ENCODE data around the gene TGFBR3.
A peak's percentile ranks its signal among the peaks of the same experiment; 100 is the strongest.

The TGFBR3 gene

DNA sequence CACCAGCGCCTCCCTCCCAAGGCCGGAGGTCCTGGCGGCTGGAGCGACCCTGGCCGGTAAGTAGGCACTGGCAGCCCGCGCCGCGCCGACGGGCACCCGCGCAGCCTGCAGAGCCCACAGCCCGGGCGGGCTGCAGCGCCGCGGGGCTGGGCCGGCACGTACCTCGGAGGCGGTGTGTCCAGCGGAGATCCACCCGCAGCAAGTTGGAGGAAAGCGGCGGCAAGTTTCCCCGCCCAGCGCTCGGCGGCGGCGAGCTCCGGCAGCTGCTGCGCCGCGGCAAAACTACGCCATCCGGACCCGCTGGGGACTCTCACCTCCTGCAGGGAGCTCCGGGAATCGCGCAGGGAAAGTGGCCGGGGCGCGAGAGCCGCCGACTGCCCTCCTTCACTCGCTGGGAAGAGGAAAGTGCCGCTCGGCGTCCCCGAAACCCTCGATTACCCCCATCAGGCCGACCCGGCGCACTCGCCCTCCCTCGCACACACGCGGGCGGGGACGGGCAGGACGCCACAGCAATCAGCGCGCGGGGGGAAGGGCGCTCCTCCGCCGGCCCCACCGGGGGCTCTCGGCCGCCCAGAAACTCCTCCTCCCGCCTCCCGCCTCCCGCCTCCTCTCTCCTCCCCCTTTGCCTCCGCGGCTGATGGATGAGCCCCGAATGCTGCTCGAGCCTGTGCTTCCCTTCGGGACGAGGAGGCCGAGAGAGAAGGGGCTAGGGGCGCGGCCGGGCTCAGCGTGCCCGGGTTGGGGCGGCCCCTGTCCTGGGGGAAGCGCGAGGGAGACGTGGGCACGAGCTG, at the start of gene TGFBR3:
TSS of gene TGFBR3 (minus strand) at position 436 of the 791 bp plus-strand sequence. CDS start 24,620 bp downstream, outside the sequence.
- peak; percentile 83 for DNase-seq

GRCh38 chr1:91929250-91929649, 43.3 kb upstream of the TGFBR3 start:
- DNase-seq, result no peak

GRCh38 chr1:91928026-91928425, 42.1 kb upstream of the TGFBR3 start:
- DNase-seq, result no peak

DNA sequence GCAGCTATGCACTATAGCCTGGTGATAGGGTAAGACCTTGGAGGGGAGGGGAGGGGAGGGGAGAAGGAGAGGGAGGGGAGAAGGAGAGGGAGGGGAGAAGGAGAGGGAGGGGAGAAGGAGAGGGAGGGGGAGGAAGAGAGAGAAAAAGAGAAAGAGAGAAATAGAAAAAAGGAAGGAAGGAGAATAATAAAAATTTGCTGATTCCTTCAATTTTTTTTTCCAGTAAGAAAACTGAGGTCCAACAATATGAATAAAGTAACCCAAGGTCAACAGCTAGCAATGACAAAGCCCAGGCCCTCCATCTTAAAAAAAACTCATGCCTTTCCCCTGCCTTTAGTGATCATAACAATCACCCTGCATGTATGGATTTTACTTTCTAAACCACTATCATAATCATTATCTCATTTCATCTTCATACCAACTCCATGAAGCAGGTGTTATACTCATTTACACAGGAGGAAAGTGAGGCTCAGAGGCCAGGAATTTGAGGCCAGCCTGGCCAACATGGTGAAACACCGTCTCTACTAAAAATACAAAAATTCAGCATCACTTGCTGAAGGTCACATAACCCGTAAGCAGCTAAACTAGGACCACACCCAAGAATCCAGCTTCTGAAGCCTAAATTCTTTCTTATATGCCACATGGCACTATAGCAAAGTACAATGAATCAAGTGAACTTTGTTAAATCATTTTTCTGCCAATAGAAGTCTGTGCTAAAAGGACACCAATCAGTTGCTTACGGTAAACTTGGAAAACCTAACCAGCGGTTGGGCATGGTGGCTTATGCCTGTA, 39.9 kb upstream of the TGFBR3 start:
- DNase-seq, result no peak

DNA sequence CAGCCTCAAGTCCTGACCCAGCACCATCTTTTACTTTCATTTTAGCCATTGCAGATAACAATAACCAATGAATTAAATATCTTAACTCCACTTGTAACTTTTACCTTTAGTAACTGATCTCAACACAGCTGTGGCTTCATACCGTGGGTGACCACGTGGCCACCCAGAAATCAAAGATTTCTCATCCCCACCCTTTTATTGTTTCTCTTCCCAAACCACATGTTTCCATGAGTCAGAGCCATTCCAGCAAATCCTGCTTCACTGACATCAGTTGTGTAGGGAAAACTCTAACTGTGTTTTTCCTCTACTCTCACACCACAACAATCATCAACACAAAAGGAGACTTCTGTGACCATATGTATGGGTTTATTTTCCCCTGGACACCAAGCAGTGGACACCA, 38.2 kb upstream of the TGFBR3 start:
- DNase-seq, result no peak

DNA sequence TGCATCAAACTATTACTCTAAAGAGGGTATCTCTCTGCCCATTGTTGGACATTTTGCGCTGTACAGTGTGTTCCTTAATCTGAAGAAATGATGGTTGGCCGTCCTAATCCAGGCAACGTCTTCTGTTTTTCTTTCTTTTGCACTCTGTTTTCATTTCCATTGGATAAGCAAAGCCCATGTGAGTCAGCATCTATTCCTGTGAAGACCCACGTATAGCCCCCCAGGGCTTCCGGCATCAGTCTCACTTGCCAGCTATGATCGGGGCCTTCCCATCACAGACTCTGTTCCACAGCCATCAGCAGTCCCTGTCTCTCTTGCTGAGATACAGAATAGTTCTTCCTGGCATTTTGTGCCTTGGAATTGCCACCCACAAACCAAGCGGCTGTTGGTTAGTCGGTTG, 34.0 kb upstream of the TGFBR3 start:
- DNase-seq, result no peak

DNA sequence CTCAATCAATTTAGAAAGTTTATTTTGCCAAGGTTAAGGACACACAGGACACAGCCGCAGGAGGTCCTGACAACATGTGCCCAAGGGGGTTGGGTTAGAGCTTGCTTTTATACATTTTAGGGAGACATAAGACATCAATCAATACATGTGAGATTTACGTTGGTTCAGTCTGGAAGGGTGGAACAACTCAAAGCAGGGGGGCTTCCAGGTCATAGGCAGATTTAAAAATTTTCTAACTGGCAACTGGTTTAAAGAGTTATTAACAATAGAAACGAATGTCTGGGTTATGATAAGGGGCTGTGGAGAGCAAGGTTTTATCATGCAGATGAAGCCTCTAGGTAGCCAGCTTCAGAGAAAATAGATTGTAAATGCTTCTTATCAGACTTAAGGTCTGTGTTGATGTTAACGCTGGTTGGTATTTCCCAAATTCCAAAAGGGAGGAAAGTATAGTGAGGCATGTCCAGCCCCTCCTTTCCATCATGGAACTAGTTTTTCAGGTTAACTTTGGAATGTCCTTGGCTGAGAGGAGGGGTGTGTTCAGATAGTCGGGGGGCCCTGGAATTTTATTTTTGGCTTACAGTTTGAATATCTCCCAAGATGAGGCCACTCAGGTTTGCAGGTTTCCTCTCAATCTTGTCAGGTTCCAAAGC, 31.0 kb upstream of the TGFBR3 start:
- DNase-seq, result no peak

DNA sequence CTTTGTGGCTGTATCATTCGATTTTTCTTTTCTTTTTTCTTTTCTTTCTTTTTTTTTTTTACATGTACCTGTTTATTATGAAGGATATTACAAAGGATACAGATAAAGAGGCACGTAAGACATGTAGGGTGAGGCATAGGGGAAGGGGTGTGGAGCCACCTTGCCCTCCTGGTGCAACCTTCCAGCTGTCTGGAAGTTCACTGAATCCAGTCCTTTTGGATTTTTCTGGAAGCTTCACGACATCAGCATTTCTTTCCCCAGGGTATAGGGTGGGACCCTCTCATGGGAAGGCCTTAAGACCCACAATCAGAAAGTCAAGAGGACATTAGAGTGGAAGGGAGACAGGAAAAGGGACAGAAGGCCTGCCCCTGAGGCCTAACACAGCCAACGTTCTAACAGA, 30.1 kb upstream of the TGFBR3 start:
- DNase-seq, result no peak

DNA sequence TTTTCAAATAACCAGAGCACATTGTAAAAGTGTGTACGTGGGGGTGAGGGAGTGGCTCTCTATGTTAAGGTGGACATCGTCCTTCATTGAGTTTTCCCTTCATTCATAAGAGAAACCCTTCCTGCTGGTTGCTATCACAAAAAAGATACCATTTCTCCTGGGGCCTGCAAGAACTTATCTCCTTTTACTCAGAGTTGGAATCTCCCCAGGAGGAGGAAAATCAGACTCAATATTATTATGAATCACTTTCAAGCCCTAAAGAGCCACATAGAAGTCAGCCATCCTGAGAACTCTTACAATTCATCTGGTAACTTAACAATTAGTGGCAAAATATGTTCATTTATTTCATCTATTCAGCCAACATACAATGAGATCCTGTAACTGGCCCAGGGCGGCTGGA, 27.1 kb upstream of the TGFBR3 start:
- DNase-seq, result no peak

DNA sequence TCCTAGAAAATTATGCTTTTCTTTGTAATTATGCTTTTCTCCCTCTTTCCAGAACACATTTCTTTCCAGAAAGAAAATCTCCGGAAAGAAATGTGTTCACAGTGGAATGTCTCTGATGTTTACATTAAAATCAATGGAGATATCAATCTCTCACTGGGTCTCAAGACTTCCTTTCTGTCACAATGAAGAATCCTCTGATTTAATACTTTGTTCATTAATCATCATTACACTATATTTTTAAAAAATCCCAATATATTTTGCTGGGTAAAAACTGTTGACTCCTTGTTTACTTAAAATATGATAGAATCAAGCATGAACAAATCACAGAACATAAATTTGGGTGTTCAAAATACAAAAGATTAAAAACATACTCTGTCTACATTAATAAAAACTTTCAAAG, 26.3 kb upstream of the TGFBR3 start:
- no peak for DNase-seq

- DNase-seq, result no peak
Observed at GRCh38 chr1:91901231-91901630, 15.3 kb upstream of the TGFBR3 start.

DNA sequence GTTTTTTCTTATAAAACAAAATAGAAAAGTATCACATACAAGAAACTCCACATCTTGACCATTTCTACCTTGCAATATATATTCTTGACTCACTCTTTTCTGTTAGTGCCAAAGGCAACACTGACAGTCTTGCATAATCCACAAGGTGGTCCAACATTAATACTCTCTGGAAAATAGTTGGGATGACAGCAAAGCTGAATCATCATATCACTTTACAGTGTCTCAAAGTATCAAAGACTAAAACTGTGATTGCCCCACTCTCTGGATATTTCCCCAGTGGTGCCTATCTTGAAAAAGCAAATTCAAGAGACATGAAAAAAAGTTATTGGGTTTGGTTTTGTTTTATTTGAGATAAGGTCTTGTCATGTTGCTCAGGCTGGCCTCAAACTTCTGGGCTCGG, 14.6 kb upstream of the TGFBR3 start:
- DNase-seq, result no peak

DNA sequence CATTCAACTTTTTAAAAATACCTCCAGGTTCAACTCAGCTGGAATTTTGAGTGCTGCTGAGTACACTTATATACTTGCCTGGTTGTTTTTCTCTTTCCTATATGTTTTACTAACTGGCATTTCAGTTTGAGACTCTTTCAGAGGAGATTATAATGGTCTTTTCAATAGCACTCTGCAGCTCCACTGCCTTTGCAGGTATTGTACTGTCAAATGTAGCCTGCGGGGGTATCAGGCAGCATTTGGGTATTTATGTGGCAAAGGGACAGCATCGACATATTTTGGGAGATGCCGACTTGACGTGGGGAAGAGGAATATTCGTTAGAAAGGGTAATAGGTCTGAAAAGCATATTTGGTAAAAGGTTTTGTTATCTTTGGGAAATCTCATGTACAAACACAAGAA, 11.1 kb upstream of the TGFBR3 start:
- DNase-seq, result no peak

DNA sequence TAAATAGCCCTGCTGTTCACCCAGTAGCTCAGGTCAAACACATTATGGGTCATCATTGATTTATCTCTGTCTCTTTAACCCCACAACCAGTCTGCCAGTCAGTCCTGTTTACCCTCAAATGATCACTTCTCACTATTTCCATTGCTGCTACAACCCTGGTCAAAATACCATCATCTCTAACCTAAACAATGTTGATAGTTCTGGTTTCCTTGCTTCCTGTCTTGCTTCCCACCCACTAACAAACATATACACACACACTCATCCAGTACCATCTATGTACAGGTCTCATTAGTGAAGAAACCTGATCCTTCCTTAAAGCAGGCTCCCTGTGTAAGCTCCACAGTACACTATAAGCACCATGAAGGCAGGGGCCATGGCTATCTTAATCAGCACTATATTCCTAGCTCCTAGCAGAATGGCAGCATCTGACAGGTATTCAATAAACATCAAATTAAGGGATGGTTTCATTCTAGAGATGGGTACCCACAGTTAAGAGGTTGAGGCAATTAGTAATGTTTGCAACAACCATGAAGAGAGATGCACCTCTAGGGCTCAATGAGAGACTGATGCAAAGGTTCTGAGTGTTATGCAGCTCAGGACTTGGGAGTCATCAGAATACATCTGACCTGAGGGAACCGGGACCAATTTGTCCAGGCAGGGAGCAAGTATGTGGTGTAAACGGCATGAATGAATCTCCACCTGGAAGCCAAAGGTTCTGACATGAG, 10.0 kb upstream of the TGFBR3 start:
- DNase-seq, result no peak

DNA sequence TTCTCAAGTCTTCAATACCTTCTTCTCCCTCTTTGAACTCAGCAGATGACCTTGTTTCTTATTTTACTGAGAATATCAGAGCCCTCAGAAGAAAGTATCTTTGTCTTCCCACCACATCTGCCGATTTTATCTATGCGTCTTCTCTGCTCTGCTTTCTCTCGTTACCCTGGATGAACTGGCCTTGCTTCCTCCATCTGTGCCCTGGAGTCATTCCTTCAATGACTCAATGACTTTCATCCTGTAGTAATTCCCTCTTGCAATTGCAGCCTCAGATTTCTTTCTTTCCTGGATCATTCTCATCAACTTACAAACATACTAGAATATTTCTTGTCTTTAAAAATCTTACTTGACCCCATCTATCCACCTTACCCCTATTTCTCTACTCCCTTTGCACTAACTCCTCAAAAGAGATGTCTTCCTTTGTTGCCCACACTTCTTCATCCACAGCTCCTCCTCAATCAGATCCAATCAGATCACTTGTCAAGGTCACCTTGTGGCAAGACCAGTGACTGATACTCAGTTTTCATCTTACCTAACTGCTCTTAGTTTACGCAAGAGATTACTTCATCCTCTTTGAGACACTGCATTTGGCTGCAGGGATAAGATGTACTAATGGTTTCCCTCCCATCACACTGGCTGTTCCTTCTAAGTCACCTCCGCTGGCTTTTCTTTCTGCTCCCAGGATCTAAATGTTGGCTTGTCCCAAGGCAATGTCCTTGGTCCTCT, 8.2 kb upstream of the TGFBR3 start:
- DNase-seq, result no peak

DNA sequence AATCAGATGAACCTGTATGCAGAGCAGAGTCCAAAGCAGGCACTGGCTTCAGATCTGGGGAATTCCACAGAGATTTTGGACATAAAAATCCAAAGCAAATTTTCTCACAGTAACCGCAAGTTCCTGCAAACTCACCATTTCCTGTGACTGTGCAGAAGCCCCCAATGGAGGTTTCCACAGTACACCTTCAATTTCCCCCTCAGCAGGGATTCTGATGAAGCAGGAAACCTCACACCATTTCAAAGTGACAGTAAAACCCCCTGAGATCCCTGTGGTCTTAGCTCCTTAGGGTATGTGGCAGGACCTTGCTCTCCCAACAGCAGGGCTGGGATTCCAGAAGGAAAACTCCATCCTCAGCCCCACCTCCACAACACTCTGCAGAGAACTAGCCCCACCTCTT, 6.0 kb upstream of the TGFBR3 start:
- DNase-seq, result no peak

DNA sequence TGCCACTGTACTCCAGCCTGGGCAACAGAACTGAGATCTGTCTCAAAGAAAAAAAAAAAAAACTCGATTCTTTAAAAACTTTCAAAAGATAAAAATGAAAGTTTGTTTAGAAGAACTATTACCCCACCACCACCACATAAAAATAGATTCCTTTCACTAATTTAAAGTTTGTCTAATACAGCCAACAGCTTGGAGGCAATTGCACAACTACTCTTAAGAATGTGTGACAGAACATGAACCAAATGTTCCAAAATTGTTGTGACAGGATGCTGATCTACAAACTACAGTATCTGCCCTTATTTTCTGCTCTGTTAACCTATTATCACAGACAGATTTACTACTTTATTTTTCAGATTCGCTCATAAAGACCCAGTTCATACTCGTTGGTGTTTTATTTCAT, 5.5 kb upstream of the TGFBR3 start:
- DNase-seq, result no peak

DNA sequence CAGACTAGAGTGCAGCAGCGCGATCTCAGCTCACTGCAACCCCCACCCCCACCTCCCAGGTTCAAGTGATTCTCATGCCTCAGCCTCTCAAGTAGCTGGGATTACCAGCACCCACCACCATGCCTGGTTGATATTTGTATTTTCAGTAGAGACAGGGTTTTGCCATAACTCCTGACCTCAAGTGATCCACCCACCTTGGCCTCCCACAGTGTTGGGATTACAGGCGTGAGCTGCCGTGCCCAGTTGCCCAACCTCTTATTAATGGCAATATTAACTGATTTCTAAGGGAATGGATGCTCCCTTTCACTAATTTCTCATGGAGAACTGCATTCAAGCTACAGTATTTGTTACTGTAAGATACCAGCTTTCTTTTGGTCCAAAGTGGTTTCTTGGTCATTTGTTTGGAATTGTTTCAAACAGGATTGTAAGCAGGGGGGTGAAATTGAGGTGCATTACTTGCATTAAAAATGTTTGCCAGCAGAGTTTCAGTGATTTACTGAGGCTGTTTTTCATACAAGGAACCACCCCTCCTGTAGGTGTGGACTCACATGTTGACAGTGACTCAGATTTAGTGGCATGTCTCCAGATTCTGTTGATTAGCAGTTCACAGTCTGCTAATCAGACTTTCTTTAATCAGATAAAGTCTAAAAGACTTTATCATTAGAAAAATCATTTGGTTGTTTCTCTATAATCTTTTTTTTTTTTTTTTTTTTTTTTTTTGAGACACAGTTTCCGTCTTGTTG, 3.9 kb upstream of the TGFBR3 start:
- DNase-seq, result peak; percentile 22

- DNase-seq, result no peak
Observed at GRCh38 chr1:91885213-91885715, 687 bp downstream of the TGFBR3 start.

DNA sequence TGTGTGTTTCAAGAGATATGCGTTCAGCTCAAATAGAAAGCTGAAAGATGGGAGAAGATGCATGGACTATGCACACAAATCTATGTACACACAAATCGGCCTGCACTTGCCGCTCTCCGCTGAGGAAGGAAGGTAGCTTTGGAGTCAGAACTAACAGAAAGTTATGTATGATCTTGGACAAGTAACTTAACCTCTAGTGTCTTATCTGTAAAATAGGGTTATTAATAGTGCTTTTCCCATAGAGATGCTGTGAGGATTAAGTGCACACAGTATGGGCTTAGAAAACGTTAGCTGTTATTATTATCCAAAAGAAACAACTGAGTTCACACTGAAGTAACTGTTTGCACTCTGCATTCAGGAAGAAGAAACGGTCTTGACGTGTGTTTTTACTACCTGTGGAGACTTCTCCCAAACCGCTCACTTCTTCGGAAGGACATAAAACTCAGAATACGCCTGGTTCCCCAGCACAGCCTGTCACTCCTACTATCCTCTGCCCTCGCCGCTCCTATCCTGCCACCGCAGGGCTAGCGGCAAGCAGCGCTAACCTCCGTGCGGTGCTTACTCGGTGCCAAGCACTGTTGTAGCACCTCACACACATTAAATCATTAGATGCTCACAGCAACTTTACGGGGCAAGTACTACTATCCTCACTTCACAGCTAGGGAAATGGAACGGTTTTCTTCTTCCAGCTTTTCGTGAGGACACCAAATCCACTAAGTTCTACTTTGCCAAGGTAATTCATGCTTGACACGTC, 1.3 kb downstream of the TGFBR3 start:
- no peak for DNase-seq

GRCh38 chr1:91883470-91883869, 2.5 kb downstream of the TGFBR3 start:
- DNase-seq, result no peak
